ENCODE measurements around the gene JUND. TPM values are rescaled to one million over a fixed set of nuclear protein-coding genes. Genes with fewer than 3 reads are reported as not detected.
"Not testable (repeated sequence)": the region's sequence is repeated elsewhere in the genome, so short reads cannot be mapped to it uniquely, and the experiment has no call there.

Gene JUND
- total RNA-seq, result 1,000 to 10,000 TPM; 1,212 to 1,401 TPM
- 146 to 2,334 reads per million in 2 donors for total RNA-seq

- H3K27ac Mint-ChIP-seq, result peak within 1 kb of the TSS; percentile 99
- H3K4me1 Mint-ChIP-seq, result peaks cover 39% of the 10 kb centered on the region
- ATAC-seq, result peak; percentile 74
- DNase-seq, result peak; percentile 98 to 99 (median 99)
- H3K9me3 ChIP-seq (ENCODE audit: control insufficient read depth, low read length, poor library complexity, severe bottlenecking), result no peaks in the 10 kb centered on the region
- no peaks in the 10 kb centered on the region for H3K27me3 Mint-ChIP-seq
- H3K4me3 Mint-ChIP-seq, result peak within 1 kb of the TSS; percentile 94
- peaks cover 6% of the 10 kb centered on the region for H3K36me3 Mint-ChIP-seq (ENCODE audit: low read depth)
These were observed at the start of gene JUND for GRCh38 chr19:18281082-18282020. JUND (minus strand) TSS chr19:18281622; CDS start chr19:18281484, 138 bp downstream.

- Mint-ChIP-seq H3K27me3 (no peaks in the 10 kb centered on the region), H3K27ac (no peak overlapping the region), H3K36me3 (ENCODE audit: low read depth) (no peaks in the 10 kb centered on the region), H3K4me1 (peaks cover 6% of the 10 kb centered on the region), H3K4me3 (no peak overlapping the region)
- ATAC-seq (no peak), DNase-seq (no peak)
- no peaks in the 10 kb centered on the region for H3K9me3 ChIP-seq (ENCODE audit: control insufficient read depth, low read length, poor library complexity, severe bottlenecking)
These were observed 49.4 kb upstream of the JUND start for GRCh38 chr19:18330868-18331267.

- no peak overlapping the region for H3K27ac Mint-ChIP-seq
- H3K9me3 ChIP-seq (ENCODE audit: control insufficient read depth, low read length, poor library complexity, severe bottlenecking), result no peaks in the 10 kb centered on the region
- H3K4me3 Mint-ChIP-seq, result no peak overlapping the region
- ATAC-seq, result no peak
- H3K4me1 Mint-ChIP-seq, result peaks cover 6% of the 10 kb centered on the region
- H3K36me3 Mint-ChIP-seq (ENCODE audit: low read depth), result no peaks in the 10 kb centered on the region
- H3K27me3 Mint-ChIP-seq, result no peaks in the 10 kb centered on the region
- no peak for DNase-seq
These were observed 47.6 kb upstream of the JUND start for GRCh38 chr19:18329035-18329376.

GRCh38 chr19:18328340-18329034 lies 47.1 kb upstream of the JUND start:
- ATAC-seq, result peak; percentile 98
- peak; percentile 56 to 78 (median 77) for DNase-seq
- peaks cover 7% of the 10 kb centered on the region for H3K4me1 Mint-ChIP-seq
- H3K27ac Mint-ChIP-seq, result no peak overlapping the region
- no peaks in the 10 kb centered on the region for H3K36me3 Mint-ChIP-seq (ENCODE audit: low read depth)
- H3K4me3 Mint-ChIP-seq, result peak overlapping the region; percentile 70
- H3K9me3 ChIP-seq (ENCODE audit: control insufficient read depth, low read length, poor library complexity, severe bottlenecking), result no peaks in the 10 kb centered on the region
- no peaks in the 10 kb centered on the region for H3K27me3 Mint-ChIP-seq

- Mint-ChIP-seq H3K4me1 (peaks cover 19% of the 10 kb centered on the region), H3K36me3 (ENCODE audit: low read depth) (no peaks in the 10 kb centered on the region), H3K27ac (no peak overlapping the region), H3K27me3 (no peaks in the 10 kb centered on the region), H3K4me3 (no peak overlapping the region)
- DNase-seq, result no peak
- ATAC-seq, result no peak
- no peaks in the 10 kb centered on the region for H3K9me3 ChIP-seq (ENCODE audit: control insufficient read depth, low read length, poor library complexity, severe bottlenecking)
These were observed 45.4 kb upstream of the JUND start for GRCh38 chr19:18326772-18327171.

GRCh38 chr19:18324373-18324731 lies 42.9 kb upstream of the JUND start:
- not testable (repeated sequence) for H3K27me3 Mint-ChIP-seq; H3K4me3 Mint-ChIP-seq; H3K36me3 Mint-ChIP-seq (ENCODE audit: low read depth); H3K9me3 ChIP-seq (ENCODE audit: control insufficient read depth, low read length, poor library complexity, severe bottlenecking); DNase-seq; ATAC-seq
- peaks cover 31% of the 10 kb centered on the region for H3K4me1 Mint-ChIP-seq
- H3K27ac Mint-ChIP-seq, result peak overlapping the region; percentile 91

GRCh38 chr19:18322759-18323460 lies 41.5 kb upstream of the JUND start, which contains the start of gene LSM4:
LSM4 (minus strand) TSS chr19:18323076; CDS start chr19:18323020, 56 bp downstream.
- H3K36me3 Mint-ChIP-seq (ENCODE audit: low read depth), result no peaks in the 10 kb centered on the region
- H3K4me3 Mint-ChIP-seq, result peak within 1 kb of the TSS; percentile 83
- DNase-seq (peak; percentile 98 to 99 (median 98)), ATAC-seq (peak; percentile 95)
- H3K9me3 ChIP-seq (ENCODE audit: control insufficient read depth, low read length, poor library complexity, severe bottlenecking), result no peaks in the 10 kb centered on the region
- peak within 1 kb of the TSS; percentile 91 for H3K27ac Mint-ChIP-seq
- no peaks in the 10 kb centered on the region for H3K27me3 Mint-ChIP-seq
- peaks cover 33% of the 10 kb centered on the region for H3K4me1 Mint-ChIP-seq

- no peaks in the 10 kb centered on the region for H3K27me3 Mint-ChIP-seq
- H3K27ac Mint-ChIP-seq, result peak overlapping the region; percentile 91
- ATAC-seq (no peak), DNase-seq (no peak)
- H3K4me1 Mint-ChIP-seq, result peaks cover 36% of the 10 kb centered on the region
- H3K9me3 ChIP-seq (ENCODE audit: control insufficient read depth, low read length, poor library complexity, severe bottlenecking), result no peaks in the 10 kb centered on the region
- peak overlapping the region; percentile 83 for H3K4me3 Mint-ChIP-seq
- no peaks in the 10 kb centered on the region for H3K36me3 Mint-ChIP-seq (ENCODE audit: low read depth)
These were observed 40.9 kb upstream of the JUND start for GRCh38 chr19:18322318-18322758.

- DNase-seq, result no peak
- H3K4me3 Mint-ChIP-seq, result peak overlapping the region; percentile 83
- H3K36me3 Mint-ChIP-seq (ENCODE audit: low read depth), result no peaks in the 10 kb centered on the region
These were observed 40.3 kb upstream of the JUND start for GRCh38 chr19:18321734-18322102.

GRCh38 chr19:18320865-18321733 lies 39.7 kb upstream of the JUND start:
- DNase-seq (no peak), ATAC-seq (no peak)
- Mint-ChIP-seq H3K36me3 (ENCODE audit: low read depth) (no peaks in the 10 kb centered on the region), H3K4me1 (peaks cover 36% of the 10 kb centered on the region), H3K27ac (peak overlapping the region; percentile 91), H3K4me3 (peak overlapping the region; percentile 83), H3K27me3 (no peaks in the 10 kb centered on the region)
- H3K9me3 ChIP-seq (ENCODE audit: control insufficient read depth, low read length, poor library complexity, severe bottlenecking), result no peaks in the 10 kb centered on the region

More at GRCh38 chr19:18321734-18322102, 40.3 kb upstream of the JUND start:
- Mint-ChIP-seq H3K27ac (peak overlapping the region; percentile 91), H3K4me1 (peaks cover 36% of the 10 kb centered on the region), H3K27me3 (no peaks in the 10 kb centered on the region)
- no peaks in the 10 kb centered on the region for H3K9me3 ChIP-seq (ENCODE audit: control insufficient read depth, low read length, poor library complexity, severe bottlenecking)
- ATAC-seq, result no peak

GRCh38 chr19:18319591-18320135 lies 38.2 kb upstream of the JUND start:
- Mint-ChIP-seq H3K4me3 (peak overlapping the region; percentile 64), H3K27ac (peak overlapping the region; percentile 82)
- DNase-seq, result no peak

More at GRCh38 chr19:18319591-18320135, 38.2 kb upstream of the JUND start:
- no peak for ATAC-seq
- no peaks in the 10 kb centered on the region for H3K9me3 ChIP-seq (ENCODE audit: control insufficient read depth, low read length, poor library complexity, severe bottlenecking)
- Mint-ChIP-seq H3K4me1 (peaks cover 40% of the 10 kb centered on the region), H3K36me3 (ENCODE audit: low read depth) (no peaks in the 10 kb centered on the region), H3K27me3 (no peaks in the 10 kb centered on the region)
